Hippocampal formation (tissue), 2 donors: ENCODE measurements around the gene GGCX.
A peak's percentile ranks its signal among the peaks of the same experiment; 100 is the strongest.

ENCODE experiments used
- DNase-seq, 2 donors: peaks; one replicate each; lab custom pipeline; 2025; lab: John Stamatoyannopoulos, UW

GGCX gene

GRCh38 chr2:85541753-85542457, 19.4 kb downstream of the GGCX start:
- no peak for DNase-seq

GRCh38 chr2:85541262-85541661, 20.0 kb downstream of the GGCX start:
- no peak for DNase-seq

- no peak for DNase-seq
These were observed 21.1 kb downstream of the GGCX start for GRCh38 chr2:85540133-85540648.

- DNase-seq = peak; percentile 57 to 74
These were observed 21.7 kb downstream of the GGCX start for GRCh38 chr2:85539361-85540132.

GRCh38 chr2:85538507-85539360, 22.6 kb downstream of the GGCX start, which contains the start of gene MAT2A:
Gene MAT2A (plus strand): TSS chr2:85539168. CDS start chr2:85539288, 120 bp downstream.
- DNase-seq = peak; percentile 94 to 96

- peak in 1 of 2 donors; percentile 54 for DNase-seq
These were observed 23.4 kb downstream of the GGCX start for GRCh38 chr2:85537600-85538506.

- no peak for DNase-seq
These were observed 24.8 kb downstream of the GGCX start for GRCh38 chr2:85536479-85536878.

GRCh38 chr2:85534881-85535280, 26.4 kb downstream of the GGCX start:
- no peak for DNase-seq

- DNase-seq = no peak
These were observed 27.2 kb downstream of the GGCX start for GRCh38 chr2:85534099-85534498.

GRCh38 chr2:85531589-85531988, 29.7 kb downstream of the GGCX start:
- no peak for DNase-seq

- DNase-seq = no peak
These were observed 31.5 kb downstream of the GGCX start for GRCh38 chr2:85529809-85530208.

- DNase-seq = no peak
These were observed 32.9 kb downstream of the GGCX start for GRCh38 chr2:85528355-85528754.

GRCh38 chr2:85527787-85528186, 33.5 kb downstream of the GGCX start:
- DNase-seq = no peak

- no peak for DNase-seq
These were observed 35.7 kb downstream of the GGCX start for GRCh38 chr2:85525567-85525966.

GRCh38 chr2:85525029-85525428, 36.3 kb downstream of the GGCX start:
- no peak for DNase-seq

GRCh38 chr2:85524336-85524908, 36.9 kb downstream of the GGCX start:
- peak in 1 of 2 donors; percentile 39 for DNase-seq

- DNase-seq = peak in 1 of 2 donors; percentile 30
These were observed 37.4 kb downstream of the GGCX start for GRCh38 chr2:85523903-85524335.

GRCh38 chr2:85523062-85523902, 38.0 kb downstream of the GGCX start:
- no peak for DNase-seq

GRCh38 chr2:85522090-85522647, 39.1 kb downstream of the GGCX start:
- DNase-seq = no peak
